Stimulated activated naive CD8-positive, alpha-beta T cell treated with anti-CD3 and anti-CD28 coated beads, Interleukin-15, Interleukin-2, amounts not matched to agents 100 U/mL and 50 U/mL, for 24 hours (primary cell): ENCODE measurements around the gene AHSA1.

Experiments used
- ATAC-seq: fragments of 150-1000 bp; cut with Tn5 transposase; one replicate; pipeline ENCODE4 v1.10.0; 2021
- DNase-seq: peaks from one replicate; pipeline ENCODE4 v3.0.0; 2021

The AHSA1 gene

DNA sequence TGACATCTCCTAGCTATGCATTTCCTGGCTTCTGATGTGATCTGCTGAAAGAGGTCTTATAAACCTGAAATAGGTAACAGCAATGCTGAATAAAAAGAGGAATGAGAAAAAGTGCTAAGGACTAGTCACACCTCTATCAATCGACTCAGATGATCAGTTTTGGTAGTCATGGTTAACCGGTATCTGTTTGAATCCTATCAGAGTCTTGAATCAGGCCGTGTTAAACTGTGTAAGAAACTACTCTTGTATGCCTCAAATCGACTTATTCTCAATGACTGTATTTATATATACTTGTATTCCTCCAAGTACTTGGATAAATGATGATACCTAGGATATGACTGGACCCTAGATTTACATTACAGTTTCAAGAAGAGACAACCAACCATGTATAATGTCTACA lies 51.5 kb downstream of the AHSA1 start:
- no peak for DNase-seq
- ATAC-seq = no peak

GRCh38 chr14:77511486-77512162 lies 53.7 kb downstream of the AHSA1 start:
- DNase-seq (no peak), ATAC-seq (no peak)

- ATAC-seq = no peak
- DNase-seq = no peak
These were observed 58.2 kb downstream of the AHSA1 start for GRCh38 chr14:77516126-77516525.
